ENCODE data around the gene GART. TPM values are rescaled to one million over a fixed set of nuclear protein-coding genes. Genes with fewer than 3 reads are reported as not detected.
A peak's percentile ranks its signal among the peaks of the same experiment; 100 is the strongest.

The GART gene
- total and polyA plus RNA-seq, 2 of the 4 experiments (the other 2 are of a cell fraction): 29.9 to 73.8 TPM

- in situ Hi-C loops (cut with MboI; ENCODE audit: low sequenced_read_pairs) (no loop called here), intact Hi-C loops (cut with micrococcal nuclease) (no loop called here), dilution Hi-C loops (cut with HindIII; ENCODE audit: low sequenced_read_pairs, unreplicated experiment) (no loop called here)
- Histone ChIP-seq H2AK9ac (replicated peaks; ENCODE audit: low read depth, low read length, poor library complexity) (no peak overlapping the region), H2AFZ (replicated peaks; ENCODE audit: low read length, poor library complexity) (no peak overlapping the region), H3K36me3 (ENCODE audit: control insufficient read depth, insufficient read depth, low read length) (peaks cover 44% of the 10 kb centered on the region), H3K56ac (ENCODE audit: extremely low read depth, insufficient read depth, low read length) (no peak overlapping the region), H3K4me2 (ENCODE audit: low read depth, low read length) (no peak overlapping the region), H3K23ac (ENCODE audit: low read depth, low read length) (no peak overlapping the region), H4K5ac (ENCODE audit: low read depth, low read length) (no peak overlapping the region), H3K9ac (ENCODE audit: low read depth, low read length) (no peak overlapping the region), H3K27ac (ENCODE audit: insufficient read depth, low read length) (no peak overlapping the region), H3K4ac (ENCODE audit: low read depth, low read length) (no peak overlapping the region), H3K27me3 (ENCODE audit: control insufficient read depth, insufficient read depth, low read length) (no peaks in the 10 kb centered on the region), H2AK5ac (ENCODE audit: low read depth, low read length) (no peak overlapping the region), H3K9me1 (ENCODE audit: insufficient read depth, low read length) (0 out of 2 replicates have a peak, but pooled peaks cover 3% of the 10 kb centered on the region), H3K9me3 (ENCODE audit: control insufficient read depth, insufficient read depth, low read length) (no peaks in the 10 kb centered on the region), H2BK20ac (ENCODE audit: low read depth, low read length) (no peak overlapping the region), H3K79me1 (ENCODE audit: low read depth in 1 of 2, low read length in 2 of 2) (peaks cover 15 to 36% of the 10 kb centered on the region in 2 experiments), H2BK120ac (ENCODE audit: low read depth, low read length) (no peak overlapping the region), H2BK15ac (ENCODE audit: low read depth, low read length) (no peak overlapping the region), H4K20me1 (ENCODE audit: insufficient read depth, low read length) (peaks cover 12% of the 10 kb centered on the region), H3K14ac (replicated peaks; ENCODE audit: low read depth, low read length) (no peak overlapping the region), H4K8ac (ENCODE audit: low read depth in 2 of 2, low read length in 2 of 2) (no peak overlapping the region), H3K18ac (ENCODE audit: low read depth, low read length) (no peak overlapping the region), H4K91ac (ENCODE audit: insufficient read depth, low read depth, low read length) (no peak overlapping the region), H3K4me1 (ENCODE audit: control insufficient read depth, insufficient read depth, low read length) (peaks cover 3% of the 10 kb centered on the region; the same call in 1 of the 2 replicates), H2BK5ac (ENCODE audit: low read depth, low read length, poor library complexity, severe bottlenecking) (no peak overlapping the region), H3K4me3 (ENCODE audit: insufficient read depth, low read depth, low read length) (no peak overlapping the region)
- WGBS, 2 experiments (ENCODE audit: extremely low coverage in 2 of 2, insufficient read length in 1 of 2): 79% methylated on average over 2 of the region's 5 CpGs; no CpG with 5 or more reads in 1 of the 2 experiments
- CTCF ChIA-PET: no interaction called here
- TF ChIP-seq CHD1 (IDR thresholded peaks at IDR 0.05; ENCODE audit: low read depth, low read length) (no peak), NFE2L2 (IDR thresholded peaks at IDR 0.05; ENCODE audit: low read depth, low read length) (no peak), CEBPB (IDR thresholded peaks at IDR 0.05; ENCODE audit: low read depth, low read length) (no peak), POLR2A (IDR thresholded peaks at IDR 0.05; ENCODE audit: low read depth, low read length) (no peak), SMC3 (IDR thresholded peaks at IDR 0.05; ENCODE audit: low read depth, low read length) (no peak), CTCF (conservative IDR thresholded peaks at IDR 0.05; ENCODE audit: low read depth, low read length) (no peak), MAZ (IDR thresholded peaks at IDR 0.05; ENCODE audit: borderline replicate concordance, low read depth, low read length) (no peak), RCOR1 (IDR thresholded peaks at IDR 0.05; ENCODE audit: insufficient replicate concordance, low read length) (no peak), FOS (IDR thresholded peaks at IDR 0.05; ENCODE audit: low read depth, low read length) (no peak), BHLHE40 (IDR thresholded peaks at IDR 0.05; ENCODE audit: low read depth, low read length) (no peak), MAFK (IDR thresholded peaks at IDR 0.05; ENCODE audit: low read depth, low read length) (no peak), MXI1 (IDR thresholded peaks at IDR 0.05; ENCODE audit: borderline replicate concordance, low read depth, low read length) (no peak), USF2 (IDR thresholded peaks at IDR 0.05; ENCODE audit: low read depth, low read length) (no peak), RAD21 (IDR thresholded peaks at IDR 0.05; ENCODE audit: low read length) (no peak), RFX5 (IDR thresholded peaks at IDR 0.05; ENCODE audit: low read depth, low read length) (no peak)
- TF ChIP-seq, protein P1, sequence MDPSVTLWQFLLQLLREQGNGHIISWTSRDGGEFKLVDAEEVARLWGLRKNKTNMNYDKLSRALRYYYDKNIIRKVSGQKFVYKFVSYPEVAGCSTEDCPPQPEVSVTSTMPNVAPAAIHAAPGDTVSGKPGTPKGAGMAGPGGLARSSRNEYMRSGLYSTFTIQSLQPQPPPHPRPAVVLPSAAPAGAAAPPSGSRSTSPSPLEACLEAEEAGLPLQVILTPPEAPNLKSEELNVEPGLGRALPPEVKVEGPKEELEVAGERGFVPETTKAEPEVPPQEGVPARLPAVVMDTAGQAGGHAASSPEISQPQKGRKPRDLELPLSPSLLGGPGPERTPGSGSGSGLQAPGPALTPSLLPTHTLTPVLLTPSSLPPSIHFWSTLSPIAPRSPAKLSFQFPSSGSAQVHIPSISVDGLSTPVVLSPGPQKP (IDR thresholded peaks at IDR 0.05; ENCODE audit: borderline replicate concordance, low read depth, low read length): no peak
- TSS peak; percentile 32 for BruUV-seq (replicated peaks)
- ATAC-seq (ENCODE audit: low read depth) (no peak), DNase-seq (no peak)
- POLR2A ChIA-PET (ENCODE audit: unreplicated experiment): no interaction called here
Measured at GRCh38 chr21:33569991-33570390, 28.1 kb upstream of the GART start.

Measured in IMR-90 (cell line).